WTC11 (cell line): ENCODE results near the gene TARBP1.

Experiments
- ATF2 ChIP-seq: sonication (generic); formaldehyde crosslinking; IDR thresholded peaks from 2 replicates; pipeline ENCODE4 v1.8.1; 2022; ENCODE audit warnings: low read depth, missing genetic modification reagents, borderline replicate concordance
- ATF3 ChIP-seq: sonication (generic); formaldehyde crosslinking; conservative IDR thresholded peaks from 2 replicates; pipeline ENCODE4 v1.8.1; 2022; ENCODE audit warnings: mild to moderate bottlenecking, missing genetic modification reagents
- E2F5 ChIP-seq: sonication (generic); formaldehyde crosslinking; IDR thresholded peaks from 2 replicates; pipeline ENCODE4 v1.8.1; 2022; ENCODE audit warnings: mild to moderate bottlenecking, moderate library complexity, missing genetic modification reagents
- MAX ChIP-seq: sonication (generic); formaldehyde crosslinking; IDR thresholded peaks from 2 replicates; pipeline ENCODE4 v1.8.0; 2022; ENCODE audit warnings: mild to moderate bottlenecking, missing genetic modification reagents
- NFATC4 ChIP-seq: fragments of 250-450 bp; sonication (Bioruptor Pico); IDR thresholded peaks from 2 replicates; pipeline ENCODE4 v1.9.0; 2021; ENCODE audit warnings: mild to moderate bottlenecking
- NFYB ChIP-seq: sonication (generic); formaldehyde crosslinking; conservative IDR thresholded peaks from 2 replicates; pipeline ENCODE4 v1.8.0; 2022; ENCODE audit warnings: low read depth, missing genetic modification reagents
- OVOL2 ChIP-seq: fragments of 250-450 bp; sonication (Bioruptor Pico); IDR thresholded peaks from 2 replicates; pipeline ENCODE4 v1.9.0; 2021; ENCODE audit warnings: mild to moderate bottlenecking, borderline replicate concordance
- RELA ChIP-seq: sonication (generic); formaldehyde crosslinking; IDR thresholded peaks from 2 replicates; pipeline ENCODE4 v1.8.1; 2022; ENCODE audit warnings: missing genetic modification reagents, mild to moderate bottlenecking, borderline replicate concordance
- SP1 ChIP-seq: sonication (generic); formaldehyde crosslinking; conservative IDR thresholded peaks from 2 replicates; pipeline ENCODE4 v1.8.1; 2022; ENCODE audit warnings: missing genetic modification reagents
- TEAD4 ChIP-seq: sonication (generic); formaldehyde crosslinking; IDR thresholded peaks from 2 replicates; pipeline ENCODE4 v1.8.0; 2022; ENCODE audit warnings: mild to moderate bottlenecking, missing genetic modification reagents
- ZNF425 ChIP-seq: fragments of 250-450 bp; sonication (Bioruptor Pico); conservative IDR thresholded peaks from 2 replicates; pipeline ENCODE4 v1.9.0; 2021; ENCODE audit warnings: mild to moderate bottlenecking
- TF ChIP-seq, protein P1 (sequence below): fragments of 200-600 bp; IDR thresholded peaks from 2 replicates; pipeline ENCODE4 v1.8.0; 2022; ENCODE audit warnings: antibody characterized with exemption
- TF ChIP-seq, protein P2 (sequence below): sonication (generic); formaldehyde crosslinking; IDR thresholded peaks from 2 replicates; pipeline ENCODE4 v1.8.1; 2023; ENCODE audit warnings: mild to moderate bottlenecking, moderate library complexity, missing genetic modification reagents
- TF ChIP-seq, protein P3 (sequence below): sonication (generic); formaldehyde crosslinking; IDR thresholded peaks from 2 replicates; pipeline ENCODE4 v1.8.0; 2022; ENCODE audit warnings: mild to moderate bottlenecking, missing genetic modification reagents

DNA sequence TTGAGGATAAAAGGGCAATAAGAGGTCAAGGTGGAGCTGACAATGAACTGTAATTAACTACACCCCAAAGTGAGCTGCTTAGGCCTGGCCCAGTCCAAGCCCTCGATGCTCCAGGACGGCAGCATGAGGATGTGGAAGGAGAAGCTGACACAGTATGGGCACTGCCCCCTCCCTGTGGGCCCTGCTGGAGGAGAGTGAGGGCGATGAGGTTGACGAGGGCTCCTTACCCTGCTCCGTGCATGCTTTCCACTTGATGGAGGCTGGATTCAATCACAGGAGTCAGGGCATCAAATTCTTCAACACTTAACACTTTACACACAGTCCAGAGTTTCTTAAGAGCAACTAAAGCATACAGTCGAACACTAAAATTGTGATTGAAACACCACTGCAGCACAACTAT, 73.3 kb downstream of the TARBP1 start:
- TF ChIP-seq RELA (CRISPR knock-in tag) (no peak), SP1 (no peak), OVOL2 (CRISPR knock-in tag) (no peak), E2F5 (CRISPR knock-in tag) (no peak), MAX (CRISPR knock-in tag) (no peak), NFATC4 (no peak), ZNF425 (CRISPR knock-in tag) (no peak), TEAD4 (no peak), ATF2 (CRISPR knock-in tag) (no peak), NFYB (CRISPR knock-in tag) (no peak), ATF3 (no peak)
- TF ChIP-seq, protein P1, sequence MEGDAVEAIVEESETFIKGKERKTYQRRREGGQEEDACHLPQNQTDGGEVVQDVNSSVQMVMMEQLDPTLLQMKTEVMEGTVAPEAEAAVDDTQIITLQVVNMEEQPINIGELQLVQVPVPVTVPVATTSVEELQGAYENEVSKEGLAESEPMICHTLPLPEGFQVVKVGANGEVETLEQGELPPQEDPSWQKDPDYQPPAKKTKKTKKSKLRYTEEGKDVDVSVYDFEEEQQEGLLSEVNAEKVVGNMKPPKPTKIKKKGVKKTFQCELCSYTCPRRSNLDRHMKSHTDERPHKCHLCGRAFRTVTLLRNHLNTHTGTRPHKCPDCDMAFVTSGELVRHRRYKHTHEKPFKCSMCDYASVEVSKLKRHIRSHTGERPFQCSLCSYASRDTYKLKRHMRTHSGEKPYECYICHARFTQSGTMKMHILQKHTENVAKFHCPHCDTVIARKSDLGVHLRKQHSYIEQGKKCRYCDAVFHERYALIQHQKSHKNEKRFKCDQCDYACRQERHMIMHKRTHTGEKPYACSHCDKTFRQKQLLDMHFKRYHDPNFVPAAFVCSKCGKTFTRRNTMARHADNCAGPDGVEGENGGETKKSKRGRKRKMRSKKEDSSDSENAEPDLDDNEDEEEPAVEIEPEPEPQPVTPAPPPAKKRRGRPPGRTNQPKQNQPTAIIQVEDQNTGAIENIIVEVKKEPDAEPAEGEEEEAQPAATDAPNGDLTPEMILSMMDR = no peak
- TF ChIP-seq, protein P2, sequence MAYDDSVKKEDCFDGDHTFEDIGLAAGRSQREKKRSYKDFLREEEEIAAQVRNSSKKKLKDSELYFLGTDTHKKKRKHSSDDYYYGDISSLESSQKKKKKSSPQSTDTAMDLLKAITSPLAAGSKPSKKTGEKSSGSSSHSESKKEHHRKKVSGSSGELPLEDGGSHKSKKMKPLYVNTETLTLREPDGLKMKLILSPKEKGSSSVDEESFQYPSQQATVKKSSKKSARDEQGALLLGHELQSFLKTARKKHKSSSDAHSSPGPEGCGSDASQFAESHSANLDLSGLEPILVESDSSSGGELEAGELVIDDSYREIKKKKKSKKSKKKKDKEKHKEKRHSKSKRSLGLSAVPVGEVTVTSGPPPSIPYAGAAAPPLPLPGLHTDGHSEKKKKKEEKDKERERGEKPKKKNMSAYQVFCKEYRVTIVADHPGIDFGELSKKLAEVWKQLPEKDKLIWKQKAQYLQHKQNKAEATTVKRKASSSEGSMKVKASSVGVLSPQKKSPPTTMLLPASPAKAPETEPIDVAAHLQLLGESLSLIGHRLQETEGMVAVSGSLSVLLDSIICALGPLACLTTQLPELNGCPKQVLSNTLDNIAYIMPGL (CRISPR knock-in tag) = no peak
- TF ChIP-seq, protein P3, sequence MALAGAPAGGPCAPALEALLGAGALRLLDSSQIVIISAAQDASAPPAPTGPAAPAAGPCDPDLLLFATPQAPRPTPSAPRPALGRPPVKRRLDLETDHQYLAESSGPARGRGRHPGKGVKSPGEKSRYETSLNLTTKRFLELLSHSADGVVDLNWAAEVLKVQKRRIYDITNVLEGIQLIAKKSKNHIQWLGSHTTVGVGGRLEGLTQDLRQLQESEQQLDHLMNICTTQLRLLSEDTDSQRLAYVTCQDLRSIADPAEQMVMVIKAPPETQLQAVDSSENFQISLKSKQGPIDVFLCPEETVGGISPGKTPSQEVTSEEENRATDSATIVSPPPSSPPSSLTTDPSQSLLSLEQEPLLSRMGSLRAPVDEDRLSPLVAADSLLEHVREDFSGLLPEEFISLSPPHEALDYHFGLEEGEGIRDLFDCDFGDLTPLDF (CRISPR knock-in tag) = no peak
